NCI-H2107 (cell line): Measurements from ENCODE around the gene TMEM115.
A peak's percentile ranks its signal among the peaks of the same experiment; 100 is the strongest.

Source experiments
- DNase-seq: peaks from one replicate; lab custom pipeline; 2025; lab: John Stamatoyannopoulos, UW

TMEM115 gene

DNA sequence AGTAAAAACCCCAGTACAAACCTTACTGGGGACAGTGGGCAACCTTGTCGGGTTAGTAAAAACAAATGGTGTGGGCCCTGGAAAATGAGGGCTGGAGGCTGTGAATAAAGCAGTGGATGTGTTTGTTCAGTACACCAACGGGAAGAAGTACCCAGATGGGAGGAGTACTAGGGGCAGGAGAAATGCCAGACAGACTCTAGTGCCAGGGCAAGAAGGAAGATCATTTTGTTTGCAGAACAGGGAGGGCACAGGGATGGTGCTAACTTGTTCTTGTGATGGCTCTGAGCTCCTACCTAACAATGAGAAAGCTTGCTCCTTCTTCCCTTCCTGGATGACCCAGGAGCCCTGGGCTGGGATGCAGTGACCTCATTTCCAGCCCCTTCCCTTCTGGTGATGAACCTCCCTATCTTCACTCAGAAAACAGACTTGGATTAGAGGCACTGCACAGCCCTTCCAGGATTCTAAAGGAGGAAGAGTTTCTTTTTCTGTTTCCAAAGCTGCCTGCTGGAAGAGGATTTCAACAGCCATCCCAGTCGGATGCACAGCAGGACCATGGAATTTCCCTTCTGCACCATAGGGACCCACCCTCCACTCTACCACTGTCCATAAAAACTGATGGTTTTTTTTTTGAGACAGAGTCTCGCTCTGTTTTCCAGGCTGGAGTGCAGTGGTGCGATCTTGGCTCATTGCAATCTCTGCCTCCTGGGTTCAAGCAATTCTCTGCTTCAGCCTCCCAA, 24.8 kb downstream of the TMEM115 start:
- DNase-seq: no peak

DNA sequence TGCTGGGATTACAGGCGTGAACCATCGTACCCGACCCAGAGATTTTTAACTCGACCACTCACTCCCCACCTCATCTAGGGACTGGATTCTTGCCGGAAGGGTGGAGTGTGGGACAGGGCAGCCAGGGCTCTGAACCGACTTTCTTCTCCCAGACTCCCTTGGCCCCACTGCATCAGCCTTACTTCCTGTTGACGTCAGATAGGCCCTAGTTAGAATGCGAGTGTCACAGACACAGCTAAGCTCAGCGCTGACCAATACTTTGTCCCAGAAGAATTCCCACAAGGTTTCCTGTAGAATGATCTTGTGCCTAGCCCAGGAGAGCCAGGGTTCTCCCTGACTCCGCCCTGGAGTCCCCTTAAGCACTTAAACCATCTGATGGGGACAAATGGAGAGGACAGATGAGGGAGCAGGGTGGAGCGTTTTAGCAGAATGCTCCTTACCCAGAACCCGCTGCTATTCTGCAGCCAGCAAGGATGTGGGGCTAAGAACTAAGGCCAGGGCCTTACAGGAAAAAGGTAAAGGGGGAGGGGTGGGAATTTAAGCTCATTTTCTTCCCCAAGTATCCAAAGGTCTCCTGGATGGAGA, 25.5 kb downstream of the TMEM115 start:
- DNase-seq: no peak

DNA sequence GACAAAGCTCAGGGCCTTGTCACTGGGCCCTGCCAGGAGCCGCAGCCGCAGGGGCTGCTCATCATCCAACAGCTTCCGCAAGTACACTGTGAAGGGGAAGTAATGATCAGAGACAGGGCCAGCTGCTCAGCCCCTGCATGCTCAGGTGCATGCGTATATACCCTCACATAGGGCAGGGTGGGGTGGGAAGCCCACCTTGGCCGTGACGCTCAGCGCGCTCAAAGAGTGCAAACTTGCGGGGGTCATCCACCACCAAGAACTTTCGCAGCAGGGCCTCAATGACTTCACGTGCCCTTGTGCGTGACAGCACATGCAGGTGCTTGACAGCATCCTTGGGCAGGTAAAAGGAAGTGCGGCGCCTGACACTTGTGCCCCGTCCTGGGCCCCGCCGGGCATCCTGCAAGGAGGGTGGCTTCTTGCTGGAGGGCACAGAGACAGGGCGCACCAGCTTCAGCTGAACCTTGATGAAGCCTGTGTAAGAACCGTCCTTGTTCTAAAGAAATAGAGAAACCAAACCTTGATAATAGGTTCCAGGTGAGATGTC, 27.9 kb downstream of the TMEM115 start:
- DNase-seq: no peak

- DNase-seq: no peak
Observed at GRCh38 chr3:50330330-50330729, 29.0 kb downstream of the TMEM115 start.

DNA sequence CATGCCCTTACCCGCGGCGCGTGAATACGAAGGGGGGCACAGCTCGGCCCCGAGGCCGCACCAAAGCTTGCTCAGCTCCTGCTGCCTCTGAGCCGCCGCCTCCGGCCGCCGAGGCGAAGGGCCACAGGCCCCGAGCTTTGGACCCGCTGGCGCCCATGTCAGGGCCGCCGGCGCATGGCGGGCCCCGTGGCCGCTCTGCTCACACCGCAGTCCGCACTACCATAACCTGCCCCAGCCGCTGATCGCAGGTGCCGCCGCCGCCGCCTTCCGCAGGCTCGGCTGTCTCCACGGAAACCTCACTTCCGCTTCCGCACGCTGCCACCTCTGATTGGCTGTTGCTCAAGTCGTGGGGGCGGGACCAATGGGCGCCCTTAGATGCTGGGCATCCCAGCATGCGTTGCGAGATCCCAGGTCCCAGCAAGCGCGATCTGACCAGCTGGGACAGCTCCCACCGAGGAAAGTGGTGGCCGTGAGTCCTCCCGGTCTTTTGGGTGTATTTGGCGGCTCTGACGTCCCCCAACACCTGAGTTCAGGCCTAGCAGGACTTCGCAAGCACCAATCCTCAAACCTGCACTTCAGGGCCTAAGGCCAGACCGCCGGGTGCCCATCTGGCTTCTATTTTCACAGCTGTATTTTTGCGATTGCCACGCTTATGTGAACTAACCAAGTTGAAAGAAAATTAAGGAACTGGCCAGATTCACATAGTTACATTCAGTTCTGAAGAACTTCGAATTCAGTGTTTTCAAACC, 31.2 kb downstream of the TMEM115 start, which contains the start of gene TUSC2:
Gene TUSC2, minus strand, starts transcription at position 281 of the 749 bp plus-strand sequence. Its CDS starts 124 bp downstream, at position 157.
- peak; percentile 66 for DNase-seq

- no peak for DNase-seq
Observed at GRCh38 chr3:50327129-50327528, 32.2 kb downstream of the TMEM115 start.

- DNase-seq: no peak
Observed at GRCh38 chr3:50326182-50326541, 33.2 kb downstream of the TMEM115 start.

GRCh38 chr3:50325497-50326181, 33.7 kb downstream of the TMEM115 start:
- DNase-seq: no peak

- no peak for DNase-seq
Observed at GRCh38 chr3:50325113-50325480, 34.2 kb downstream of the TMEM115 start.

DNA sequence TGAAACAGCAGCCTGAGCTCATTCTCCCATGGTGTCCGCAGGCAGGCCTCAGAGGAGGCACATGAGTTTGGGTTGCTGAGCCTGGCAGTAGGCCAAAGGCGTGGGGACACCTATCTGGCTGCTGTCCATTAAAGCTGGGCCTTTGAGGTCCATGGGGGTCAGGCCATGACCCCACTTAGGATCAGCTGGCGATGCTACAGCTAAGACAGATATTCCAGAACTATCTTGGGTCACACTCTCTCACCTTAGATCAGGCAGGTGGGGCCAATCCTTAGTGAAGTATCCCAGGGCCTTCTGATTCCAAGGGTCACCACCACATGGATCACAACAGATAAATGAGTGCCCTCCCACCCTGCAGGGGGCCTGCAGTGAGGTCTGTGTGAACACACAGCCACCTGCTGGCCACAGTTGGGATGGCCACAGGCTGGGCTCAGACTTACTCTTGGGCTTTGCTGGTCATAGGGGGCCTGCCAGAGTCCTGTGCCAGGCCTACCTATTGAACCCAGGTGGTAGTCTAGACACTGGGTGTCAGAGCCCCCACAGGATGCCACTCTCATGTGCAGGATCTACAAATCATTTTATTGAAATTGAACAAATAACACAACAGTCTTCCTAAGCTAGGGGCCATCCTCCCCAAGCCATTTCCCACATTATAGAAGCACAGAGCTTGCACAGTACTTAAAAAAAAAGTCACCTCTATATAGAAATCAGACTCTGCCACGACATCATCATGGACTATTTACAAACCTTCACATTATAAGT, 34.8 kb downstream of the TMEM115 start:
- DNase-seq: no peak

DNA sequence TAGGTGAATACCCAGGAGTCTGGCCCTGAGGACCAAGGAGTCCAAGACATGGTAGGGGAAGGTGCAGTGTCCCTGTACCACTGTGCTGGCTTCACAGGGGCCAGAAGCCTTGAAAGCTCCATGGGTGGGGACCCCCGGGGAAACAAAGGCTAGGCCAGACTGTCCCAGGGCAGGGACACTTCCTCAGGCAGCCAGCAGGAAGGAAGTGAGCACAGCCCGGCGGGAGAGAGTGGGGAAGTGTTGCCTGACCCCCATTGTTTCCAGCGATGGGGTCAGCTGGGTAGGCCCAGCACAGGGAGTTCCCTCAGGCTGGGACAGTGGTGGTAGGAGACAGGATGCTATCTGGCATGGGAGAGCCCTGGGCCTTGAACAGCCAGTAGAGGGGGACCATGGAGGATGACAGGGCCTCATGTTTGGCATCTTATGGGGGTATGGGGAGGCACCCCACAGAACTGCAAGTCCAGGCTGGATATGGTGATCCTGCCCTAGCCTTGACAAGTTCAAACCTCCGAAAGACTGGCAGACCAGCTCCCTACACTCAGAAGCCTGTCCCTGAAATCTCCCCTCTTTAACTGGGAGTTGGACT, 35.6 kb downstream of the TMEM115 start:
- DNase-seq: no peak

- no peak for DNase-seq
Observed at GRCh38 chr3:50323092-50323600, 36.2 kb downstream of the TMEM115 start.

- DNase-seq: no peak
Observed at GRCh38 chr3:50322386-50323091, 36.8 kb downstream of the TMEM115 start, which contains the start of gene HYAL2. HYAL2 (minus strand) TSS chr3:50322745; CDS start chr3:50320489, 2,256 bp downstream.

DNA sequence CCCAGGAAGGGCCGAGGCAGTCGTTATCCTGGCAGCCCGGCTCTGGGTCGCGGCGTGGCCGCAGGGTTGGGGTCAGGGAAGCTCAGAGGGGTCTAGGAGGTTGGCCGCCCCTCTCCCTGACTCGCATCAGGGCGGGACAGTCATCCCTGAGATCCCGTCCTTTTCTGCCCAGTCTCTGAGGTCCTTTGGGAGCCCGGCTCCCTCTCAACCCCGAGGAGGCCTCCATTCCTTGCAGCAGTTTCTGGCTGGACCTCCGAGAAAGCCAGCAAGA, 37.3 kb downstream of the TMEM115 start:
- DNase-seq: no peak

GRCh38 chr3:50321336-50322114, 37.8 kb downstream of the TMEM115 start:
- DNase-seq: peak; percentile 51

DNA sequence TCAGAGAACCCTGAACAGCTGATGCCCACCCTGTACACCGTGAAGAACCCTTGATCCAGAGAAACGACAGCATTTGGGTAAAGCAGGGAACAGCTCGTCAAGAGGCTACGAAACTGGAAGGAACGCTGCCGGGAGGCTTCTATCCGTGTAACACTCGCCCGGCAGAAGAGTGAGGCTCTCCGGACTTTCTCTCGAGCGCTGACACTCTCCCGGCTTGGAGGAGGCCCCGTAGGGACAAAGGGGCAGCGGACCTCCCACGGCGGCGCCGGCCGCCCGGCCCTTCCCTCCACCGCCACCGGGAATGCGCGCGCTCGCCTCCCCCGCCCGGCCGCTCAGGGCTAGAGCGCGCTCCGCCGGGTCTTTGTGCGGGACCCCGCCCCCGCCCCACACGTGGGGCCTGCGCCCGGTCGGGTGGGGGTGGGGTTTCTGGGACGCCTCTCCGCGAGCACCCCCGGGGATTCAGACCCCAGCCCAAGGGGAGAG, 38.4 kb downstream of the TMEM115 start:
- no peak for DNase-seq

DNA sequence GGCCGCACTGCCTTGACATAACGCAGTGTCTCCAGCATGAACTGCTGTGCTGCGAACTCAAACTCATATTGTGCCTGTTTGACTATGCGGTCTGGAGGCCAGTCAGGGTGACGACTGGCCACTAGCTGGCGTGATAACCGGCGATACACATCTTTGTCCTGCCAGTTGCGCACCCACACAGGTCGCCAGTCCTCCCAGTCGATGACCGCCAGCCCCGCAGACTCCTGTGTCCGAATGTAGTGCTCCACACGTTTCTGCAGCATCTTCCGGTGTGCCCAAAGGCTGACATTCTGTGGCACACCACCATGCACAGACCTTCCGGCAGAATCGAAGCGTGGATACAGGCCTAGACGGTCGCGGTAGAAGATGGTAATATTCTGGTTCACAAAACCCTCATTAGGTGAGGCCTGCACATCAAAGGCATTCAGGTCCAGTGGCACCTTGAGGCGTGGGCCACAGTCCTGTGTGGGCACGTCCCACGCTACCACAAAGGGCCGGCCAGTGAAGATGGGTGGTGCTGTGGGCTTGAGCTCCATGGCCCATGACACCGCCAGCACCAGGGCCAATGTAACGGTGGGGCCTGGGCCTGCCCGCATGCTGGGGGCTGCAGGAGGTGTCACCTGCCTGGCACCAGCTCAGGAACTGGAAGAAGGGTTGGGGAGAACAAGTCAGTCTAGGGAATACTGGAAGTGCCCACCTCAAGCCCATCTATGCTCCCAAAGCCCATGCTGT, 39.3 kb downstream of the TMEM115 start:
- DNase-seq: no peak

- no peak for DNase-seq
Observed at GRCh38 chr3:50319181-50319893, 40.0 kb downstream of the TMEM115 start.
